Activated naive CD8-positive, alpha-beta T cell (primary cell): ENCODE results near the gene HYOU1.
A peak's percentile ranks its signal among the peaks of the same experiment; 100 is the strongest.

Experiments
- H3K27ac Mint-ChIP-seq: one replicate; pipeline ENCODE4 v1.8.0; 2021; ENCODE audit warnings: mixed read lengths
- H3K27me3 Mint-ChIP-seq: one replicate; pipeline ENCODE4 v1.8.0; 2021; ENCODE audit warnings: mixed read lengths
- H3K36me3 Mint-ChIP-seq: one replicate; pipeline ENCODE4 v1.8.0; 2021; ENCODE audit warnings: mixed read lengths
- H3K4me1 Mint-ChIP-seq: one replicate; pipeline ENCODE4 v1.8.0; 2021; ENCODE audit warnings: low read depth, mixed read lengths
- H3K4me3 Mint-ChIP-seq: one replicate; pipeline ENCODE4 v1.8.0; 2021; ENCODE audit warnings: mild to moderate bottlenecking, mixed read lengths
- H3K9me3 Mint-ChIP-seq: one replicate; pipeline ENCODE4 v1.8.0; 2021; ENCODE audit warnings: low read depth, mixed read lengths

Gene HYOU1

DNA sequence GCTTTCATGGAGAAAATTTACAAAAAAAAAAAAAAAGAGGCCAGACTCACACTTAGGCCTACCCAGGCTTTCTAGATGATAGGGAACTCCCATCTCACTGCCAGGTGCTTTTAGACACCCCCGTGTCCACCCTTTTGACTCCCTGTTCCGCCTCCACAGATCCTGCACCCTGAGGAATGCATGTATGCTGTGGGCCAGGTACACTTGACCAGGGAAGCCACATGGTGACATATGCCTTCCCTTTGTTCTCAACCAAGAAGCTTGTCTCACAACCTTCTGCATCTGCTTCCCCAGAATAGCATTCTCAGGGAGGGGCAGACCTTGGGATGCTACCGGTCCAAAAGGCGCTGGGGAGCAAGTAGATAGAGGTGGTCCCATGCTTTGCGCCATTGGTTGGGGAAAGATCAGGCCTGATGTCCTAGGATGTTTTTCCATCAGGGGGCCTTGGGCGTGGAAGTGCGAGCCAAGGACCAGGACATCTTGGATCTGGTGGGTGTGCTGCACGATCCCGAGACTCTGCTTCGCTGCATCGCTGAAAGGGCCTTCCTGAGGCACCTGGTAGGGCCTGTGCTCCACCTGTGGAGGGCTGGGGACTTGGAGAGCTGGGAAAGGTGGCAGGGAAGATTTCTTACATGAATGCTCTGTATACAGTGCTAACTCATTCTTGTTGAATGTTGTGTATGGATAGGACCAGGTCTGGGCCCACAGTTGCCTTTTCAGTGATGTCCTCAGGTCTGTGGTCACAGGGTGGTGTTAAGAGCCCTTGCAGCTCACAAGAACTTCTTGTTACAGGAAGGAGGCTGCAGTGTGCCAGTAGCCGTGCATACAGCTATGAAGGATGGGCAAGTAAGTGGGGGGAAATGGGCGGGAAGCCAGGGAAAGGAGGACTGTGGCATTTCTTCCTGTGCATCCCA lies 35.2 kb upstream of the HYOU1 start:
- Mint-ChIP-seq H3K4me1 (peaks cover 24% of the 10 kb centered on the region), H3K9me3 (no peaks in the 10 kb centered on the region), H3K36me3 (peaks cover 8% of the 10 kb centered on the region), H3K27me3 (no peaks in the 10 kb centered on the region), H3K4me3 (peak overlapping the region; percentile 92), H3K27ac (no peak overlapping the region)

DNA sequence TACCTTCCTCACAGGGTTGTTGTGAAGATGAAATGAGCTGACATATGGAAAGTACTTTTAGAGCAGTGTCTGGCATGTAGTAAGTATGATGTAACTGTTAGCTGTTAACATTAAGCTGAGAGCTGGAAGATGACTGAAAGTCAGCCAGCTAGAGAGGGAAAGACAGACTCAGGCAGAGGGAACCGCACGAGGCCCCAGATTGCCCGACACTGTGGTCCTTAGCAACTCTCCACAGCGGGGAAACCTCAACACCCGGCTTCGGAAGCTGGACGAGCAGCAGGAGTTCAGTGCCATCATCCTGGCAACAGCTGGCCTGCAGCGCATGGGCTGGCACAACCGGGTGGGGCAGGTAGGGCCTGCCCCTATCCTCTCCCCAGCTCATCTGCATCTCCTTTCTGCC lies 34.2 kb upstream of the HYOU1 start:
- no peak overlapping the region for H3K4me3 Mint-ChIP-seq
- H3K27me3 Mint-ChIP-seq, result no peaks in the 10 kb centered on the region
- no peak overlapping the region for H3K27ac Mint-ChIP-seq
- peaks cover 3% of the 10 kb centered on the region for H3K36me3 Mint-ChIP-seq
- no peaks in the 10 kb centered on the region for H3K9me3 Mint-ChIP-seq
- H3K4me1 Mint-ChIP-seq, result peaks cover 25% of the 10 kb centered on the region

DNA sequence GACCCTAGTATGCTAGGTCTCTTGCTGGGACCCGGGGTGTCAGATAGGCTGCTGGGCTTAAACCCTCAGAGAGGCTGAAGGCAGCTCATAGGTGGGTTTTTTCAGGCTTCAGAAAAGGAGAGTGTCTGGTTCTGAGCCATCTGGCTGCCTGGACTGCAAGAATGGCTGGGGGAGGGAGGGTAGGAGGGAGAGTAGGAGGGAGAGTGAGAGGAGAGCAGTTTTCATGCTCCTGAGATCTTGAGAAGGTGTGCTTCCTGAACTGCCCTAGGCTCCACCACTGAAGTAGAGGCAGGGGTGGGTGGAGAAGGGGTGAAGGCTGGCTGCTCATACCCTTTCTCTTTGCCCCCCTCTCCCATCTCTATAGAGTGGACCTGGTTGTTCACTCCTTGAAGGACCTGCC lies 32.3 kb upstream of the HYOU1 start:
- Mint-ChIP-seq H3K9me3 (no peaks in the 10 kb centered on the region), H3K36me3 (peaks cover 3% of the 10 kb centered on the region), H3K27me3 (no peaks in the 10 kb centered on the region), H3K27ac (no peak overlapping the region), H3K4me1 (peaks cover 31% of the 10 kb centered on the region), H3K4me3 (no peak overlapping the region)

DNA sequence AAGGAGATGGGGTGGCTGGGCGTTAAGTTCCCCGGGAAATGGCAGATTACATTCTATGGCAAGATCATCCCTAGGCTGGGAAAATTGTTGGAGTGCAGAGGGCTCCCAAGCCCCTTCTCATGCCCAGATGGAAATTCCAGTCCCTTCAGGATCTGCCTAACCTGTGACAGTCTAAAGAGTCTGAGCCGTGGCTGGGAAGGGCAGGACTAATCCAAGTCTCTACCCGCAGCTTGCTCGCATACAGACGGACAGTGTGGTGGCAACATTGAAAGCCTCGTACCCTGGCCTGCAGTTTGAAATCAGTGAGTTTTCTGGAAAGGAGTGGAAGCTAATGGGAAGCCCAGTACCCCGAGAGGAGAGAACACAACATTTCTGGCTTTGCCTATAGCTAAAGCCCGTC lies 31.4 kb upstream of the HYOU1 start:
- Mint-ChIP-seq H3K4me1 (peaks cover 27% of the 10 kb centered on the region), H3K27me3 (no peaks in the 10 kb centered on the region), H3K27ac (no peak overlapping the region), H3K36me3 (peaks cover 3% of the 10 kb centered on the region), H3K4me3 (no peak overlapping the region), H3K9me3 (no peaks in the 10 kb centered on the region)

DNA sequence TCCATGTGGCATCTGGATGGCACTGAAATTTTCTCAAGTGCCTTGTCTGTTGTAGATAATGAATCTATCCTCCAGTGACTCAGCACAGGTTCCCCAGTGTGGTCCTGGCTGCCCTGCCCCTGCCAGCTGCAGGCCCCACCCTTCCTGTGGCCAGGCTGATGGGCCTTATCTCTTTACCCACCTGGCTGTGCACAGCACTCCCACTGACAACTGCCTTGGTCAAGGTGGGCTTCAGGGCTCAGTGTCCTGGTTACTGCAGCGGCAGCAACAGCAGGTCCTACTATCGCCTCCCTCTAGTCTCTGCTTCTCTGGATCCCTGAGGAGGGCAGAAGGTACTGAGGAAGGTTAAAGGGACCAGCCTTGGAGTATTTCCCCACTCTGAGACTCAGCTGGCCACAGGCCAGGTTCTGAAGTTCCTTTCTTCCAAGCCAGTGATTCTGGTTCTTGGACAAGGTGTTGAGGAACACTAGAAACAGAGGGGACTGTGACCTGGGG lies 30.8 kb upstream of the HYOU1 start:
- no peaks in the 10 kb centered on the region for H3K27me3 Mint-ChIP-seq
- H3K4me1 Mint-ChIP-seq, result peaks cover 24% of the 10 kb centered on the region
- H3K4me3 Mint-ChIP-seq, result no peak overlapping the region
- H3K36me3 Mint-ChIP-seq, result peaks cover 3% of the 10 kb centered on the region
- H3K27ac Mint-ChIP-seq, result no peak overlapping the region
- H3K9me3 Mint-ChIP-seq, result no peaks in the 10 kb centered on the region

DNA sequence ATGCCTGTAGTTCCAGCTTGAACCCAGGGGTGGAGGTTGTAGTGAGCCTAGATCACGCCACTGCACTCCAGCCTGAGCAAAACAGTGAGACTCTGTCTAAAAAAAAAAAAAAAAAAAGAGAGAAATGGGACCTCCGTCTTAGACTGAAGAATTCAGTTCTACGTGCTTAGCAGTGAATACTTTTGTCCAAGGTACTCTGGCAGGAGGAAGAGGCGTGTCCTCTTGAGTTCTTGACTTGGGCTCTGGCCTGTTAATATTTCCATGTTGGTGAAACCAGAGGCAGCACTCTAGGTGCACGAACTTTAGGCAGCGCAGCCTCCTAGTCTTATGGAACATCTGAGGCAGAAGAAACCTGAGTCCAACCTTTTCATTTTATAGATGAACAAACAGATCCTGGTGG lies 30.1 kb upstream of the HYOU1 start:
- H3K4me3 Mint-ChIP-seq, result peak overlapping the region; percentile 56
- H3K36me3 Mint-ChIP-seq, result peaks cover 3% of the 10 kb centered on the region
- no peak overlapping the region for H3K27ac Mint-ChIP-seq
- no peaks in the 10 kb centered on the region for H3K27me3 Mint-ChIP-seq
- peaks cover 19% of the 10 kb centered on the region for H3K4me1 Mint-ChIP-seq
- no peaks in the 10 kb centered on the region for H3K9me3 Mint-ChIP-seq

DNA sequence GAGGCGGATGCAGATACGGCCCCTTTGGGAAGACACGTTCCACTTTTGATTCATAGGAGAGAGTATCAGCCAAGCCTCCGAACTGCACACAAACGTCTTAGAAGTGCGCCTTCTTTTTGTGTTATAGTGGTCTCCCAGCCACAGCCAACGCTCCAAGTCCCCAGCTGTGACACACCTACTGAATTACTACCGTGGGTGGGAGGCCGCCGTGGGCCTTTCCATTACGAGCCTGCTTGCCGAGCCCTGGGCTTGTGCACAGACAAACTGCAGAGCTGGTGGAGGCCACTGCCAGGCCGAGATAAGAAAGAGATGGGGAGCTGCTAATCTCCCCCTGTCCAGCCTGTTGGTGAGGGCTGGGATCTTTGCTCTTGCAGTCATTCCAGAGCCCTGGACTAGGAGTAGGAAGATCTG lies 28.4 kb upstream of the HYOU1 start:
- H3K4me3 Mint-ChIP-seq, result peak overlapping the region; percentile 97
- H3K36me3 Mint-ChIP-seq, result peaks cover 3% of the 10 kb centered on the region
- H3K27me3 Mint-ChIP-seq, result no peaks in the 10 kb centered on the region
- peak overlapping the region; percentile 94 for H3K27ac Mint-ChIP-seq
- H3K4me1 Mint-ChIP-seq, result peaks cover 19% of the 10 kb centered on the region
- no peaks in the 10 kb centered on the region for H3K9me3 Mint-ChIP-seq

DNA sequence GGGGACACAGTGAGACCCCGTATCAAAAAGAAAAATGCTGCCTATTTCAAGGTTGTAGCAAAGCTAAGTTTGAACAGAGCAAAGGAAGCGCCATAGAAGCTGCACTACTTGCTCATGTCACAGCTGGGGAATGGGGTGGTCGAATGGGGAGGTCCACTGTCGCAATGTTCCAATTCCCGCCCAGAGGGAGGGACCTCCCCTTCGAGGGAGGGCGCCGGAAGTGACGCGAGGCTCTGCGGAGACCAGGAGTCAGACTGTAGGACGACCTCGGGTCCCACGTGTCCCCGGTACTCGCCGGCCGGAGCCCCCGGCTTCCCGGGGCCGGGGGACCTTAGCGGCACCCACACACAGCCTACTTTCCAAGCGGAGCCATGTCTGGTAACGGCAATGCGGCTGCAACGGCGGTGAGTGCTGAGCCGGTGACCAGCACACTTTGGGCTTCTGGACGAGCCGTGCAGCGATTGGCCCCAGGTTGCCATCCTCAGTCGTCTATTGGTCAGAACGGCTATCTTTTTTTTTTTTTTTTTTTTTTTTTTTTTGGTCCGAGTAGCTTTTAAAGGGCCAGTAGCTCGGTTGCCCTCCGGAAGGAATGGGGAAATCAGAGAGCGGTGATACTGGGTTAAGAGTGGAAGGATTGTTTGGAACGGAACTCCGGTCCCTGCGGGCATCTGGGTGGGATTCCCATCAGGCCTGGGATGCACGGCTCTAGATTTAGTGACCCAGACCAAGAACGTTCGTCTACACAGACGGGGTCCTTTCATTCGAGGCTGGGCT lies 27.8 kb upstream of the HYOU1 start, which contains the start of gene HMBS:
HMBS (plus strand) TSS at position 219 of the 774 bp plus-strand sequence; CDS start at position 372, 153 bp downstream.
- peak within 1 kb of the TSS; percentile 94 for H3K27ac Mint-ChIP-seq
- peaks cover 19% of the 10 kb centered on the region for H3K4me1 Mint-ChIP-seq
- peaks cover 3% of the 10 kb centered on the region for H3K36me3 Mint-ChIP-seq
- no peaks in the 10 kb centered on the region for H3K27me3 Mint-ChIP-seq
- H3K9me3 Mint-ChIP-seq, result no peaks in the 10 kb centered on the region
- peak within 1 kb of the TSS; percentile 97 for H3K4me3 Mint-ChIP-seq

DNA sequence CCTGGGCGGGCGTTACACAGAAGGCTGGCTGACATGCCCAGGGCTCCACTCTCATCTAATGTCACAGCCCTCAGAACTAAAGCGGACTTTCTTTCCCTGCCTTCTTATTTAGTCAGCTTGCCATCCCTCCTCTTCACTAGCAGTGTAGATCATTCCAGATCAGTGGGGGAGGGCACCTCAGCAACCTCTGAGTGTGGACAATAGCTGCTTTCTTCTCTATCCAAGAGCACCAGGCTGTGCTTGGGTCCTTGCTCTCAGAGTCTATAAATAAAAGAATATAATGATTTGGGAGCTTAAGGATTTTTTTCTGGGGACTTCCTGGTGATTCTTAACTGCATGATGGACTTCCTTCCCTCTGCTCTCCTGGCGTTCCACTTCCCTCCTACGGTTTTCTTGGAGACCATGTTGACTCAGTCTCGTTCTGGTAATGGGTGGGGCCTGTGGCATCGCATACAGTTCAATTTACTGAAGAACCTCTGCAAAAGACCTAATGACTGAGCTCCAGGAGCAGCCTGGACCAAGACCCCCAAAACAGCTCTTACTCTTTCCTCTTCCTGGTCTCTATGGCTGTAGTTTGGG lies 24.8 kb upstream of the HYOU1 start:
- Mint-ChIP-seq H3K4me3 (no peak overlapping the region), H3K9me3 (no peaks in the 10 kb centered on the region), H3K27me3 (no peaks in the 10 kb centered on the region), H3K36me3 (no peaks in the 10 kb centered on the region), H3K4me1 (peaks cover 13% of the 10 kb centered on the region), H3K27ac (peak overlapping the region; percentile 31)

DNA sequence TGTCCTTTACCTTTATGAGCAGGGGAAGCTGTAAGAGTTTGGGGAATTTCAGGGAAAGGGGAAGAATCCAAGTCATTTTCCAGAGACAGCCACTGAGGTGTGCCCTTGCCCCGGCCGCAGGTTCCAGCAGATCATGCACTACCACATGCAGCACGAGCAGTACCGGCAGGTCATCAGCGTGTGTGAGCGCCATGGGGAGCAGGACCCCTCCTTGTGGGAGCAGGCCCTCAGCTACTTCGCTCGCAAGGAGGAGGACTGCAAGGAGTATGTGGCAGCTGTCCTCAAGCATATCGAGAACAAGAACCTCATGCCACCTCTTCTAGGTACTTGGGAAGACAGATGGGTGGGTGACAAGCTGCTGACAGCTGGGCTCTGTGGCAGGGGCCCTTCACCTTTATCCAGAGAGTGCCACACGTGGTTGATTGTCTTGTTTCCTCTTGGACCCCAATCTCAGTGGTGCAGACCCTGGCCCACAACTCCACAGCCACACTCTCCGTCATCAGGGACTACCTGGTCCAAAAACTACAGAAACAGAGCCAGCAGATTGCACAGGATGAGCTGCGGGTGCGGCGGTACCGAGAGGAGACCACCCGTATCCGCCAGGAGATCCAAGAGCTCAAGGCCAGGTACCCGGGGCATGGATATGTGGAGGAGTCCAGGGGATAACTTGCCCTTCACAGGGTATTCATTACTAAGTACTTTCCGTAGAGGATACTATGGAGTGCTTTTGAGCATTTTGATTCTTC lies 21.8 kb upstream of the HYOU1 start:
- Mint-ChIP-seq H3K4me1 (no peaks in the 10 kb centered on the region), H3K4me3 (no peak overlapping the region), H3K36me3 (no peaks in the 10 kb centered on the region), H3K27ac (no peak overlapping the region), H3K9me3 (no peaks in the 10 kb centered on the region), H3K27me3 (no peaks in the 10 kb centered on the region)

DNA sequence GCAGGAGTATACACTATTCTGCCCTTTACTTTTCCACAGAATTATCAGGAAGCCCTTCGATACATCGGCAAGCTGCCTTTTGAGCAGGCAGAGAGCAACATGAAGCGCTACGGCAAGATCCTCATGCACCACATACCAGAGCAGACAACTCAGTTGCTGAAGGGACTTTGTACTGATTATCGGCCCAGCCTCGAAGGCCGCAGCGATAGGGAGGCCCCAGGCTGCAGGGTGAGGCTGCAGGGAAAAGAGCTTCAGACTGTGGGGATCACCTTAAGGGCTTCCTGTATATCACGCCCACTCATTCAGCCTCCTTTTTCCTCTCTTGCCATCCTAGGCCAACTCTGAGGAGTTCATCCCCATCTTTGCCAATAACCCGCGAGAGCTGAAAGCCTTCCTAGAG lies 20.8 kb upstream of the HYOU1 start:
- Mint-ChIP-seq H3K36me3 (no peaks in the 10 kb centered on the region), H3K9me3 (no peaks in the 10 kb centered on the region), H3K27me3 (no peaks in the 10 kb centered on the region), H3K4me1 (peaks cover 1% of the 10 kb centered on the region), H3K4me3 (no peak overlapping the region), H3K27ac (no peak overlapping the region)

DNA sequence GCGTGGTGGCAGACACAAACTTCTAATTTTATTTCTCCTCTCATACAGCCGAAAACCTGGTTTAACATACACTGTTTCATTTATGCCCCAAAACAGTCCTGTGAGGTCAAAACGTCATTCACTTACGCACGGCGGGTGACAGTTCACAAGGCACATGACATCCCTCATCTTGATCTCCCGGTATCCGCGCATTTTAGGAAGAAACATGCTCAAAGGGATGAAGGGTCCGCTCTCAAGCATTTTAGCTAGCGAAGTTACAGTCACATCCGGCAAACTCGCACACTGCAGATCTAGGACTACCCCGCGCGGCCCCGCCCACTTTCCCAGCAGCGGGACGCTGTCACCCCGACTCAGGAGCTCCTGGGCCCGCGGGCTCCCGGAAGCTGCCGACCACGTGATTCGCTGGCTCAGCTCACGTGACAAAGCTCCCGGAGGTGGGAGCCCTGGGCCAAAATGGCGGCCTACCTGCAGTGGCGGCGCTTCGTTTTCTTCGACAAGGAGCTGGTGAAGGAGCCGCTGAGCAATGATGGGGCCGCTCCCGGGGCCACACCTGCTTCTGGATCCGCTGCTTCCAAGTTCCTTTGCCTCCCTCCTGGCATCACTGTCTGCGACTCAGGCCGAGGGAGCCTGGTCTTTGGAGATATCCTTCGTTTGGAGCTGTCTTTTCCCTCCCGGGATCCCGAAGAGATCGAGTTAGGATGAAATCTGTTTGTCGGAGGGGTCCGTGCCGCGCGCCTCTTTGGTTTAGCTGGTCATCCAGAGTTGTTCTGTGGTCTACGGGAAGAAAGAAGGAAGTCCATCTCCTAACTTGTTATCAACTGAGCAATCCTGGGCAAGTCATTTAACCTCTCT lies 10.6 kb upstream of the HYOU1 start, which contains the start of gene VPS11:
VPS11 (plus strand) TSS at position 448 of the 852 bp plus-strand sequence; CDS start at position 454, 6 bp downstream.
- H3K4me3 Mint-ChIP-seq, result peak within 1 kb of the TSS; percentile 95
- H3K4me1 Mint-ChIP-seq, result peaks cover 42% of the 10 kb centered on the region
- peak within 1 kb of the TSS; percentile 98 for H3K27ac Mint-ChIP-seq
- H3K9me3 Mint-ChIP-seq, result no peaks in the 10 kb centered on the region
- H3K27me3 Mint-ChIP-seq, result no peaks in the 10 kb centered on the region
- no peaks in the 10 kb centered on the region for H3K36me3 Mint-ChIP-seq

DNA sequence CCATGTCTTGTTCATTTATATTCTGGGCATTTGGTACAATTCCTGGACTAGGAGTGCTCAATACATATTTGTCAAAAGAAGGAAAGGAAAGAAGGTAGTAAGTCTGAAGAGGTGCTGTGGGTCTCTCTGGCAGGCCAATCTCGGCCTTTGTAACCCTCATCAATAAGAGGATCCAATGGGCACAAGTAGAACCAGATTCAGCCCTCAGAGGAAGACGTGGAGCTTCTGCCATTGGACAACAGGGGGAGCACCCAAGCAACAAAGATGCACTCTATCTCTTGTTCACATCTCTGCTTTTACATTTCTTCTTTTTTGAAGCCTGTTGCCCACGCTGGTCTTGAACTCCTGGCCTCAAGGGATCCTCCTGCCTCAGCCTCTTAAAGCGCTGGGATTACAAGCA lies 8.4 kb upstream of the HYOU1 start:
- Mint-ChIP-seq H3K27me3 (no peaks in the 10 kb centered on the region), H3K4me3 (peak overlapping the region; percentile 95), H3K27ac (peak overlapping the region; percentile 73), H3K9me3 (no peaks in the 10 kb centered on the region), H3K4me1 (peaks cover 41% of the 10 kb centered on the region), H3K36me3 (no peaks in the 10 kb centered on the region)
